ENCODE measurements around the gene DNAAF9. TPM values are rescaled to one million over a fixed set of nuclear protein-coding genes. Genes with fewer than 3 reads are reported as not detected.

DNAAF9 gene
- total RNA-seq, 1 donor from 2014 or later, result 18.6 TPM

DNA sequence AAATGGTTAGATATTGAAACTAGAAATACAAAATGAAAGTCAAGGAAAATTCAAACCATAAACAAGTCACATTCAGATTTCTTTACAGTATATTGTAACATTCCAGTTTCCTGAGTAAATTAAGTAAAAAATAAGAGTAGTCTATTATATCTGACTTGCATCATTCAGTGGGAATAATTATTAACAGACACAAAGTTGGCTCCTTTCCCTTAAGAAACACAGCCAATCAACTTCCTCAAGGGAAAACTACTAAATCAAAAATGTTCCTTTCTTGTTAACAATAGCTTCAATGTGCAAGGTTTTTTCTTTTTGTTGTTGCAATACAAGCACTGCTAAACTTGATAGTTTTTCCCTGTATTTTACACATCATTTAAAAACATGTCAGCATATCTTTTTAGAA, 33.2 kb downstream of the DNAAF9 start:
- no peak overlapping the region for H3K27ac Mint-ChIP-seq (ENCODE audit: unreplicated experiment)
- no peaks in the 10 kb centered on the region for H3K4me1 Mint-ChIP-seq (ENCODE audit: low read depth, unreplicated experiment)
- Histone ChIP-seq H3K4me3 (ENCODE audit: insufficient read depth, low read depth, low read length) (no peak overlapping the region), H2AFZ (ENCODE audit: low read depth, low read length) (no peak overlapping the region), H3K36me3 (ENCODE audit: insufficient read depth, low read length) (peaks cover 51% of the 10 kb centered on the region), H3K9ac (ENCODE audit: low read length) (no peak overlapping the region), H3K4me1 (ENCODE audit: insufficient read depth, low read length) (no peaks in the 10 kb centered on the region), H3K9me3 (ENCODE audit: insufficient read depth, low read depth, low read length) (no peaks in the 10 kb centered on the region), H3K4me2 (ENCODE audit: low read length) (no peak overlapping the region), H3K79me2 (ENCODE audit: insufficient read depth, low read length) (peaks cover 11% of the 10 kb centered on the region), H3K27ac (ENCODE audit: low read depth, low read length) (no peak overlapping the region), H4K20me1 (ENCODE audit: insufficient read depth, low read length) (peaks cover 21% of the 10 kb centered on the region), H3K27me3 (ENCODE audit: insufficient read depth, low read length) (no peaks in the 10 kb centered on the region)
- H3K36me3 Mint-ChIP-seq (ENCODE audit: low read depth, unreplicated experiment), result peaks cover 41% of the 10 kb centered on the region
- FAIRE-seq (no peak), DNase-seq (ENCODE audit: low read depth) (no peak)
- TF ChIP-seq EZH2 (IDR thresholded peaks at IDR 0.05; ENCODE audit: insufficient read depth, low read length), result no peak
- TF ChIP-seq, protein P1, sequence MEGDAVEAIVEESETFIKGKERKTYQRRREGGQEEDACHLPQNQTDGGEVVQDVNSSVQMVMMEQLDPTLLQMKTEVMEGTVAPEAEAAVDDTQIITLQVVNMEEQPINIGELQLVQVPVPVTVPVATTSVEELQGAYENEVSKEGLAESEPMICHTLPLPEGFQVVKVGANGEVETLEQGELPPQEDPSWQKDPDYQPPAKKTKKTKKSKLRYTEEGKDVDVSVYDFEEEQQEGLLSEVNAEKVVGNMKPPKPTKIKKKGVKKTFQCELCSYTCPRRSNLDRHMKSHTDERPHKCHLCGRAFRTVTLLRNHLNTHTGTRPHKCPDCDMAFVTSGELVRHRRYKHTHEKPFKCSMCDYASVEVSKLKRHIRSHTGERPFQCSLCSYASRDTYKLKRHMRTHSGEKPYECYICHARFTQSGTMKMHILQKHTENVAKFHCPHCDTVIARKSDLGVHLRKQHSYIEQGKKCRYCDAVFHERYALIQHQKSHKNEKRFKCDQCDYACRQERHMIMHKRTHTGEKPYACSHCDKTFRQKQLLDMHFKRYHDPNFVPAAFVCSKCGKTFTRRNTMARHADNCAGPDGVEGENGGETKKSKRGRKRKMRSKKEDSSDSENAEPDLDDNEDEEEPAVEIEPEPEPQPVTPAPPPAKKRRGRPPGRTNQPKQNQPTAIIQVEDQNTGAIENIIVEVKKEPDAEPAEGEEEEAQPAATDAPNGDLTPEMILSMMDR (IDR thresholded peaks at IDR 0.05; ENCODE audit: insufficient read depth, low read depth, low read length), result no peak
- no peaks in the 10 kb centered on the region for H3K27me3 Mint-ChIP-seq (ENCODE audit: low read depth, unreplicated experiment)
- H3K4me3 Mint-ChIP-seq (ENCODE audit: unreplicated experiment), result no peak overlapping the region
- H3K9me3 Mint-ChIP-seq (ENCODE audit: unreplicated experiment), result no peaks in the 10 kb centered on the region

DNA sequence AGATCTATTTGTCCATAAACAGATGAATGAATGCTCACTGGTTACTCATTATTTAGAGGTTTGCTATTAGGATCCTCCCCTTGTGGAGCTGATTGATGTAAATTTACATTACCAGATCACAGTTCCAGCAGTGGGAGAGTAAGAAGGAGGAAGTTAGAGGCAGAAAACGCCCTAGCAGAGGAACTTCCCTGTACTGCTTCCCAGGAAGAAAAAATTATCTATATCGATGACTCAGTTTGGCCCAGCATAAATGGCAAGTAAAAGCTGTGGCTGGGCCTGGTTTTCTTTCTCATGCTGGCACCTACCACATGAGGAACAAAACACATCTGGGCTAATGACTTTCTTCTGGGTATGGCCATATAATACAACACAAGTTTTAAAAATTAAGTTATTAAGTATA, 35.7 kb downstream of the DNAAF9 start:
- no peak for DNase-seq (ENCODE audit: low read depth)
- H2AFZ ChIP-seq (ENCODE audit: low read depth, low read length), result no peak overlapping the region
- H3K9ac ChIP-seq (ENCODE audit: low read length), result no peak overlapping the region
- Mint-ChIP-seq H3K9me3 (ENCODE audit: unreplicated experiment) (no peaks in the 10 kb centered on the region), H3K36me3 (ENCODE audit: low read depth, unreplicated experiment) (peaks cover 32% of the 10 kb centered on the region), H3K4me1 (ENCODE audit: low read depth, unreplicated experiment) (no peaks in the 10 kb centered on the region), H3K27ac (ENCODE audit: unreplicated experiment) (no peak overlapping the region), H3K4me3 (ENCODE audit: unreplicated experiment) (no peak overlapping the region), H3K27me3 (ENCODE audit: low read depth, unreplicated experiment) (no peaks in the 10 kb centered on the region)
- no peak overlapping the region for H3K4me3 ChIP-seq (ENCODE audit: insufficient read depth, low read depth, low read length)
- H3K9me3 ChIP-seq (ENCODE audit: insufficient read depth, low read depth, low read length), result no peaks in the 10 kb centered on the region
- FAIRE-seq, result no peak
- no peak overlapping the region for H3K4me2 ChIP-seq (ENCODE audit: low read length)
- H4K20me1 ChIP-seq (ENCODE audit: insufficient read depth, low read length), result peaks cover 4% of the 10 kb centered on the region
- H3K27ac ChIP-seq (ENCODE audit: low read depth, low read length), result no peak overlapping the region
- no peak for TF ChIP-seq EZH2 (IDR thresholded peaks at IDR 0.05; ENCODE audit: insufficient read depth, low read length)
- TF ChIP-seq, protein P1 (IDR thresholded peaks at IDR 0.05; ENCODE audit: insufficient read depth, low read depth, low read length), result no peak
- H3K36me3 ChIP-seq (ENCODE audit: insufficient read depth, low read length), result peaks cover 57% of the 10 kb centered on the region
- no peaks in the 10 kb centered on the region for H3K27me3 ChIP-seq (ENCODE audit: insufficient read depth, low read length)
- no peaks in the 10 kb centered on the region for H3K4me1 ChIP-seq (ENCODE audit: insufficient read depth, low read length)
- H3K79me2 ChIP-seq (ENCODE audit: insufficient read depth, low read length), result no peaks in the 10 kb centered on the region

DNA sequence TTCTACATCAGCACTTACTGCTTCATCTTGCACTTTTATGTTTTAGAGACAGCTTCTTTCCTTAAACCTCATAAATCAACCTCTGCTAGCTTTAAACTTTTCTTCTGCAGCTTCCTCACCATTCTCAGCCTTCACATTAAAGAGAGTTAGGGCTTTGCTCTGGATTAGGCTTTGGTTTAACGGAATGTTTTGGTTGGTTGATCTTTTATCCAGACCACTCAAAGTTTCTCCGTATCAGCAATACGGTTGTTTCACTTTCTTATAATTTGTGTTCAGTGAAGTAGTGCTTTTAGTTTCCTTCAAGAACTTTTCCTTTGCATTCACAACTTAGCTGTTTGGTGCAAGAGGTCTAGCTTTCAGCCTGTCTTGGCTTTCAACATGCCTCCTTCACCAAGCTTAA, 40.4 kb downstream of the DNAAF9 start:
- TF ChIP-seq, protein P1 (IDR thresholded peaks at IDR 0.05; ENCODE audit: insufficient read depth, low read depth, low read length), result no peak
- no peak for TF ChIP-seq EZH2 (IDR thresholded peaks at IDR 0.05; ENCODE audit: insufficient read depth, low read length)

More for the DNA sequence above, 40.4 kb downstream of the DNAAF9 start:
- Histone ChIP-seq H3K9ac (ENCODE audit: low read length) (no peak overlapping the region), H3K9me3 (ENCODE audit: insufficient read depth, low read depth, low read length) (no peaks in the 10 kb centered on the region), H3K4me3 (ENCODE audit: insufficient read depth, low read depth, low read length) (no peak overlapping the region), H3K4me2 (ENCODE audit: low read length) (no peak overlapping the region), H4K20me1 (ENCODE audit: insufficient read depth, low read length) (no peaks in the 10 kb centered on the region), H3K27me3 (ENCODE audit: insufficient read depth, low read length) (no peaks in the 10 kb centered on the region), H3K4me1 (ENCODE audit: insufficient read depth, low read length) (no peaks in the 10 kb centered on the region), H2AFZ (ENCODE audit: low read depth, low read length) (no peak overlapping the region), H3K36me3 (ENCODE audit: insufficient read depth, low read length) (peaks cover 25% of the 10 kb centered on the region), H3K27ac (ENCODE audit: low read depth, low read length) (no peak overlapping the region), H3K79me2 (ENCODE audit: insufficient read depth, low read length) (no peaks in the 10 kb centered on the region)
- Mint-ChIP-seq H3K36me3 (ENCODE audit: low read depth, unreplicated experiment) (peaks cover 15% of the 10 kb centered on the region), H3K4me1 (ENCODE audit: low read depth, unreplicated experiment) (no peaks in the 10 kb centered on the region), H3K27me3 (ENCODE audit: low read depth, unreplicated experiment) (no peaks in the 10 kb centered on the region), H3K4me3 (ENCODE audit: unreplicated experiment) (no peak overlapping the region), H3K9me3 (ENCODE audit: unreplicated experiment) (no peaks in the 10 kb centered on the region), H3K27ac (ENCODE audit: unreplicated experiment) (no peak overlapping the region)
- FAIRE-seq, result no peak
- DNase-seq (ENCODE audit: low read depth), result no peak
